GM13977 (cell line): ENCODE data around the gene LIN37.
"Not testable (repeated sequence)": the region's sequence is repeated elsewhere in the genome, so short reads cannot be mapped to it uniquely, and the experiment has no call there.

Experiments
- DNase-seq: peaks from one replicate; pipeline ENCODE4 v3.0.0; 2012; ENCODE audit warnings: low spot score
- CTCF ChIP-seq: IDR thresholded peaks from 2 replicates; pipeline ENCODE4 v1.5.1; 2012; ENCODE audit warnings: mild to moderate bottlenecking, control low read depth; ENCODE audit not compliant: insufficient read depth; ENCODE audit errors: extremely low read depth, missing control alignments
- in situ Hi-C: fragments of 300-500 bp; cut with MboI; formaldehyde crosslinking; loops from one replicate; pipeline ENCODE4 v1.12.0; 2022; ENCODE audit warnings: low sequenced_read_pairs, low pct_unique_long_range_greater_than_20kb, mixed read lengths, inconsistent platforms; ENCODE audit not compliant: unreplicated experiment

The LIN37 gene

GRCh38 chr19:35791814-35792279 lies 43.5 kb downstream of the LIN37 start:
- in situ Hi-C loops = no loop called here
- no peak for DNase-seq
- no peak for TF ChIP-seq CTCF

GRCh38 chr19:35792312-35792711 lies 43.9 kb downstream of the LIN37 start:
- no peak for DNase-seq
- in situ Hi-C loops = no loop called here

GRCh38 chr19:35792888-35793287 lies 44.5 kb downstream of the LIN37 start:
- no peak for DNase-seq
- no peak for TF ChIP-seq CTCF
- in situ Hi-C loops = no loop called here

More at GRCh38 chr19:35792312-35792711, 43.9 kb downstream of the LIN37 start:
- no peak for TF ChIP-seq CTCF

GRCh38 chr19:35793381-35794165 lies 45.2 kb downstream of the LIN37 start:
- no peak for DNase-seq
- TF ChIP-seq CTCF = no peak
- in situ Hi-C loops = no loop called here

GRCh38 chr19:35795564-35795963 lies 47.2 kb downstream of the LIN37 start:
- DNase-seq, in situ Hi-C loops: not testable (repeated sequence)

GRCh38 chr19:35796645-35797542 lies 48.5 kb downstream of the LIN37 start:
- in situ Hi-C loops = no loop called here
- TF ChIP-seq CTCF = no peak
- DNase-seq = no peak

- TF ChIP-seq CTCF = no peak
- in situ Hi-C loops = no loop called here
- DNase-seq = no peak
These were observed 49.3 kb downstream of the LIN37 start for GRCh38 chr19:35797663-35798062.
